Measurements from ENCODE around the gene JAZF1. TPM values are rescaled to one million over a fixed set of nuclear protein-coding genes. Genes with fewer than 3 reads are reported as not detected.

Gene JAZF1
- total and polyA plus RNA-seq, 2 of the 8 experiments (the other 6 are each of a cell fraction or from before 2014, with no cell fraction given) = 2.6 to 21.8 TPM

DNA sequence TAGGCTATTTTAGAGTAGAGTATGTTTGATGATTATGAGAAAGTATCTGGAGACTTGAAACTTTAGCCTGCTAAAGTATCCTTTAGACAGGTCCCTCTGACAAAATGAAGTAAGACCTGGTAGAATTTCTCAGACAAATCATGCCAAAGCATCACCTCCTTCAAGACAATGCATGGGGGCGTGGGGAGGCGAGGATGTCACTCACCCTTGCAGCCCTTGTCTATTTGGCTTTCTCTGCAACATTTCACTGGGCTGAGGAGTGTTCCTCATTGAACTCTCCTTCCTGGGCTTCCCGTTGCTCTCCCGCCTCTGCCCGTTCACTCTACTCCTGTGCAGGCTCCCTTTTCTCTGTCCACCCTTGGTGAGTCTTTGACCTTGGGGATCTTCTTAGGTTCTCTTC, 98.5 kb downstream of the JAZF1 start:
- no peak overlapping the region for H2BK12ac ChIP-seq (ENCODE audit: low read depth, low read length)
- no peak overlapping the region for H3K18ac ChIP-seq (ENCODE audit: extremely low read depth, low read length)
- ChIA-PET POLR2A (ENCODE audit: partially characterized antibody) (interaction anchor here (0.6 kb wide), 1 partner anchor 27 kb away, joined by 3 read pairs; no protein-coding TSS in a partner anchor), CTCF (ENCODE audit: partially characterized antibody) (interaction anchor here (1.2 to 6.7 kb wide), 6 partner anchors 12 to 148 kb away, joined by 3 to 48 read pairs (median 17); no protein-coding TSS in a partner anchor)
- H3K56ac ChIP-seq (replicated peaks; ENCODE audit: insufficient read length, low read depth, low read length) = no peak overlapping the region
- no peaks in the 10 kb centered on the region for H3K27me3 ChIP-seq (replicated peaks in 1 of 4; ENCODE audit: control insufficient read depth in 3 of 4, extremely low read depth in 1 of 4, insufficient read depth in 3 of 4, low read length in 3 of 4)
- H3K4me1 ChIP-seq (replicated peaks in 1 of 4; ENCODE audit: control insufficient read depth in 3 of 4, insufficient read depth in 4 of 4, low read length in 3 of 4) = peaks cover 0 to 4% (median 0%) of the 10 kb centered on the region in 4 experiments; a peak in 1 of 7 replicates
- no peak overlapping the region for H4K5ac ChIP-seq (ENCODE audit: insufficient read length, low read depth, low read length)
- H3K27ac ChIP-seq (ENCODE audit: low read depth, low read length) = no peak overlapping the region
- H3K4ac ChIP-seq (replicated peaks; ENCODE audit: insufficient read length, low read depth, low read length) = no peak overlapping the region
- TF ChIP-seq, protein P1, sequence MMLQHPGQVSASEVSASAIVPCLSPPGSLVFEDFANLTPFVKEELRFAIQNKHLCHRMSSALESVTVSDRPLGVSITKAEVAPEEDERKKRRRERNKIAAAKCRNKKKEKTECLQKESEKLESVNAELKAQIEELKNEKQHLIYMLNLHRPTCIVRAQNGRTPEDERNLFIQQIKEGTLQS (IDR thresholded peaks at IDR 0.05; ENCODE audit: insufficient read depth, low read depth, low read length) = no peak
- TF ChIP-seq ASH2L (IDR thresholded peaks at IDR 0.05; ENCODE audit: low read length) (no peak), RFX5 (IDR thresholded peaks at IDR 0.05; ENCODE audit: borderline replicate concordance, low read depth, low read length) (no peak), YY1 (IDR thresholded peaks at IDR 0.05; ENCODE audit: low read depth, low read length) (no peak), KDM1A (IDR thresholded peaks at IDR 0.05; ENCODE audit: borderline replicate concordance, low read length) (no peak), CTBP2 (IDR thresholded peaks at IDR 0.05; ENCODE audit: borderline replicate concordance, insufficient read depth, insufficient read length, low read length) (no peak), SIX5 (IDR thresholded peaks at IDR 0.05; ENCODE audit: low read depth, low read length) (no peak), SP1 (IDR thresholded peaks at IDR 0.05; ENCODE audit: low read depth, low read length) (no peak), TAF7 (optimal IDR thresholded peaks at IDR 0.05; ENCODE audit: borderline replicate concordance, low read depth, low read length) (no peak), ZNF274 (IDR thresholded peaks at IDR 0.05; ENCODE audit: borderline replicate concordance, extremely low read depth, low read length) (no peak)
- H2AFZ ChIP-seq (ENCODE audit: low read length) = no peak overlapping the region
- no peak overlapping the region for H2BK120ac ChIP-seq (replicated peaks; ENCODE audit: low read depth, low read length)
- H3K4me3 ChIP-seq (ENCODE audit: extremely low read depth in 1 of 4, insufficient read depth in 2 of 4, low read depth in 3 of 4, low read length in 4 of 4) = no peak overlapping the region
- no peaks in the 10 kb centered on the region for H3K36me3 ChIP-seq (ENCODE audit: control insufficient read depth in 2 of 4, insufficient read depth in 4 of 4, low read length in 3 of 4)
- H2BK20ac ChIP-seq (ENCODE audit: low read length) = no peak overlapping the region
- H3K4me2 ChIP-seq (ENCODE audit: insufficient read depth in 1 of 2, low read depth in 2 of 2, low read length in 2 of 2) = no peak overlapping the region
- WGBS, 2 experiments (ENCODE audit: extremely low coverage in 1 of 2, insufficient coverage in 1 of 2, insufficient read length in 1 of 2, insufficient replicate concordance in 2 of 2, low coverage in 1 of 2, low lambda C conversion rate in 2 of 2, missing lambda C conversion rate in 1 of 2) = 98% methylated on average over 5 of the region's 5 CpGs; no CpG with 5 or more reads in 1 of the 2 experiments
- no peak overlapping the region for H4K91ac ChIP-seq (replicated peaks; ENCODE audit: insufficient read length, low read length)
- H4K20me1 ChIP-seq (replicated peaks in 1 of 2; ENCODE audit: control insufficient read depth in 1 of 2, insufficient read depth in 2 of 2, low read length in 2 of 2) = no peaks in the 10 kb centered on the region
- H3K9me3 ChIP-seq (ENCODE audit: insufficient read depth in 2 of 2, low read depth in 1 of 2, low read length in 1 of 2) = no peaks in the 10 kb centered on the region
- DNase-seq (ENCODE audit: low read depth in 1 of 2, low spot score in 2 of 2) (no peak), FAIRE-seq (no peak)
- H3K14ac ChIP-seq (ENCODE audit: insufficient read length) = no peak overlapping the region
- no peak overlapping the region for H2BK15ac ChIP-seq (ENCODE audit: low read length)
- H2BK5ac ChIP-seq (ENCODE audit: low read depth, low read length) = no peak overlapping the region
- H3K79me1 ChIP-seq (ENCODE audit: low read depth, low read length) = peaks cover 3% of the 10 kb centered on the region; the same call in 1 of the 2 replicates
- no peak overlapping the region for H3K9ac ChIP-seq (replicated peaks in 1 of 4; ENCODE audit: extremely low read depth in 1 of 4, low read depth in 3 of 4, low read length in 3 of 4)
- H2AK5ac ChIP-seq (ENCODE audit: low read depth, low read length) = no peak overlapping the region
- H4K8ac ChIP-seq (ENCODE audit: extremely low read depth, insufficient read depth, low read length) = no peak overlapping the region; the same call in 1 of the 2 replicates
- H3K23ac ChIP-seq (ENCODE audit: insufficient read length) = no peak overlapping the region
- no peaks in the 10 kb centered on the region for H3K23me2 ChIP-seq (ENCODE audit: low read depth, low read length)
- no peaks in the 10 kb centered on the region for H3K79me2 ChIP-seq (ENCODE audit: control insufficient read depth in 1 of 2, insufficient read depth in 2 of 2, low read length in 2 of 2)

All from H1 (cell line).